Measurements from ENCODE around the gene SUCO.
"Not testable (repeated sequence)": the region's sequence is repeated elsewhere in the genome, so short reads cannot be mapped to it uniquely, and the experiment has no call there.

SUCO gene

GRCh38 chr1:172566196-172566997 lies 33.4 kb downstream of the SUCO start:
- DNase-seq (ENCODE audit: low read depth in 2 of 2), result no peak

- DNase-seq (ENCODE audit: low read depth in 2 of 2), result no peak
Observed at GRCh38 chr1:172567720-172568119, 34.8 kb downstream of the SUCO start.

GRCh38 chr1:172574080-172574479 lies 41.1 kb downstream of the SUCO start:
- DNase-seq (ENCODE audit: low read depth in 2 of 2), result no peak

- no peak for DNase-seq (ENCODE audit: low read depth in 2 of 2)
Observed at GRCh38 chr1:172578586-172578985, 45.6 kb downstream of the SUCO start.

GRCh38 chr1:172581273-172581672 lies 48.3 kb downstream of the SUCO start:
- no peak for DNase-seq (ENCODE audit: low read depth in 2 of 2)

- no peak for DNase-seq (ENCODE audit: low read depth in 2 of 2)
Observed at GRCh38 chr1:172581779-172582178, 48.8 kb downstream of the SUCO start.

GRCh38 chr1:172582889-172583288 lies 49.9 kb downstream of the SUCO start:
- no peak for DNase-seq (ENCODE audit: low read depth in 2 of 2)

GRCh38 chr1:172585348-172585747 lies 52.4 kb downstream of the SUCO start:
- DNase-seq (ENCODE audit: low read depth in 2 of 2), result no peak

- no peak for DNase-seq (ENCODE audit: low read depth in 2 of 2)
Observed at GRCh38 chr1:172585861-172586260, 52.9 kb downstream of the SUCO start.

GRCh38 chr1:172588296-172589291 lies 55.6 kb downstream of the SUCO start:
- no peak for DNase-seq (ENCODE audit: low read depth in 2 of 2)

- DNase-seq (ENCODE audit: low read depth in 2 of 2), result no peak
Observed at GRCh38 chr1:172589553-172589952, 56.6 kb downstream of the SUCO start.

GRCh38 chr1:172591429-172591828 lies 58.5 kb downstream of the SUCO start:
- not testable (repeated sequence) for DNase-seq (ENCODE audit: low read depth in 2 of 2)

- DNase-seq (ENCODE audit: low read depth in 2 of 2), result not testable (repeated sequence)
Observed at GRCh38 chr1:172595066-172595465, 62.1 kb downstream of the SUCO start.

GRCh38 chr1:172596782-172597181 lies 63.8 kb downstream of the SUCO start:
- DNase-seq (ENCODE audit: low read depth in 2 of 2), result not testable (repeated sequence)

GRCh38 chr1:172599912-172600311 lies 67.0 kb downstream of the SUCO start:
- DNase-seq (ENCODE audit: low read depth in 2 of 2), result no peak

GRCh38 chr1:172600615-172601014 lies 67.7 kb downstream of the SUCO start:
- no peak for DNase-seq (ENCODE audit: low read depth in 2 of 2)

- no peak for DNase-seq (ENCODE audit: low read depth in 2 of 2)
Observed at GRCh38 chr1:172601046-172601630, 68.2 kb downstream of the SUCO start.

- DNase-seq (ENCODE audit: low read depth in 2 of 2), result no peak
Observed at GRCh38 chr1:172602706-172603105, 69.8 kb downstream of the SUCO start.

- DNase-seq (ENCODE audit: low read depth in 2 of 2), result no peak
Observed at GRCh38 chr1:172603816-172604215, 70.9 kb downstream of the SUCO start.

- no peak for DNase-seq (ENCODE audit: low read depth in 2 of 2)
Observed at GRCh38 chr1:172605641-172606040, 72.7 kb downstream of the SUCO start.

- DNase-seq (ENCODE audit: low read depth in 2 of 2), result no peak
Observed at GRCh38 chr1:172607145-172607544, 74.2 kb downstream of the SUCO start.

- no peak for DNase-seq (ENCODE audit: low read depth in 2 of 2)
Observed at GRCh38 chr1:172608098-172608601, 75.2 kb downstream of the SUCO start.
